Mammary epithelial cell (primary cell): Measurements from ENCODE around the gene SMARCD3.

ENCODE experiments used
- CTCF ChIP-seq, 2 donors: IDR thresholded peaks in 1 of 2; conservative IDR thresholded peaks in 1 of 2; 2 replicates each; pipeline ENCODE4 v1.5.1; 2011 to 2012; ENCODE audit warnings: inconsistent platforms in 2 of 2, low read length in 2 of 2, mild to moderate bottlenecking in 2 of 2, control low read depth in 1 of 2, low read depth in 1 of 2; ENCODE audit not compliant: insufficient read depth in 1 of 2; ENCODE audit errors: extremely low read depth in 1 of 2
- EZH2 ChIP-seq: IDR thresholded peaks from 2 replicates; pipeline ENCODE4 v1.6.1; 2012; ENCODE audit warnings: low read length, inconsistent platforms, borderline replicate concordance

- TF ChIP-seq CTCF (conservative IDR thresholded peaks at IDR 0.05 in 1 of 2, IDR thresholded peaks at IDR 0.05 in 1 of 2; ENCODE audit: extremely low read depth in 1 of 2, insufficient read depth in 1 of 2, low read depth in 1 of 2, low read length in 2 of 2) = no peak
- no peak for TF ChIP-seq EZH2
Measured at GRCh38 chr7:151291206-151291605, 42.7 kb upstream of the SMARCD3 start.
